Left renal pelvis (tissue), 4 donors: ENCODE measurements around the gene TMEM114. TPM values are rescaled to one million over a fixed set of nuclear protein-coding genes. Genes with fewer than 3 reads are reported as not detected.

Experiments
- DNase-seq, 4 donors: peaks; one replicate each; pipeline ENCODE4 v3.0.0-alpha.2; 2013; ENCODE audit warnings: low read depth in 4 of 4, low spot score in 3 of 4
- polyA plus RNA-seq, 4 donors: library from polyadenylated mRNA; unstranded; fragments of 120-200 nt; gene quantifications; one replicate each; pipeline ENCODE4 v1.2.1, GENCODE V29; 2013; ENCODE audit not compliant: insufficient read length in 4 of 4

The TMEM114 gene
- polyA plus RNA-seq, 4 donors: 0.29 TPM; not detected in 3

DNA sequence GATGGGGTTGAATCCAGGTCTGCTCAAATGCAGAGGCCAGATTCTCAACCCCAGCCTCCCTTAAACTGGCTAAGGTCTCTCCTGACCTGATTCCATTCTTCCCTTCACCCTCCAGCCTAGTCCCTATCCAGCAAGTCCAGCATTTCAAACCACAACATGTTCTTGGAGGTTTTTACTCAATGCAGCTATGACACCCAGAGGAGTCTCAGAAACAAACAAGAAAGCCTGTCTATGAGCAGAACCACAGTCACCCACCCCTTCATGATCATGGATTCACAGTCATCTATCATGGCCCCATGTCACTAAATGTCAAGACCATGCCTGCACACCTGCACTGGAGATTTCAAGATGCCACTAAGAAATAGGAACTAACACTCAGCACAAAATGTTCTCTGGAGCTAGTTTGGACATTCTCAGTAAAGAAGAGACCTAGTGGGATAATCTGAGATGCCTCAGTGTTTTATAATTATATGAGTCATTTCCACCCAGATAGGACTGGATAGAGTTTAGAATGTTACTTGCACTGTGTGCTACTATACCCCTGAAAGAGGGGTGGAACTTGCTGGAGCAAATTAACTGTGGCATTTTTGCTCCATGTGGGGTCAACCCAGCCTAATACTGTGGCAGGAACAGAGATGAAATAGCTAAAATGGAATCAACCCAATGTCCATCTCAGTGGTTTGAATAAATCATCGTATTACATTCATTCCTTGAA is 21.7 kb upstream of the TMEM114 start:
- no peak for DNase-seq

- no peak for DNase-seq
Measured at GRCh38 chr16:8611122-8611521, 20.8 kb upstream of the TMEM114 start.

- DNase-seq: no peak
Measured at GRCh38 chr16:8607214-8607613, 16.9 kb upstream of the TMEM114 start.

GRCh38 chr16:8605554-8605953 is 15.2 kb upstream of the TMEM114 start:
- DNase-seq: no peak

DNA sequence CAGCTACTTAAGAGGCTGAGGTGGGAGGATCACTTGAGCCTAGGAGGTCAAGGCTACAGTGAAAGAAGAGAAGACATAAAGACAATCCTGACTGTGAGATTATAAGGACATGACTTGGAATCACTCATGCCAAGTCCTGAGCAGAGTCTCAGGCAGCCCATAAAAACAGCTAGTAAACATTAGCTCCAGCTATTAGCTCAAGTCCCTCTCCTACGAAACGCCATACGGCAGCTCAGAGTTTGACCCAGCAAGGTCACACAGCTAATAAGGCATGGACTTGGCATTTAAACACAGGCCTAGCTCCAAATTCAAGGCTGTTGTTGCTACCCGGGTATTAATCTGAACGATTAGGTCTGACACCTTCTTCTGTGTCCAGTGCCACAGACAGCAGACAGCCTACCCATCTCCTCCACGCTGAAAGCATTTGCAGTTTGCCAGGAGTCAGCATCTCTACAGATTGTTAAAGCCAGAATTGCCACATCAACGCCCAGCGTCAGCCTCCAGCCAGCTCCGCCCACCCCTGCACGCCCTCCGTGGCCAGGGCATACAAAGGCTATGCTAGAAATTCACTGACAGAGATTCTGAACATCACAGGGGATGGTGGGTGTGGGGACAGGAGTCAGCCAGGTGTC is 9.9 kb upstream of the TMEM114 start:
- no peak for DNase-seq

GRCh38 chr16:8596581-8596980 is 6.3 kb upstream of the TMEM114 start:
- DNase-seq: no peak

GRCh38 chr16:8595783-8596182 is 5.5 kb upstream of the TMEM114 start:
- DNase-seq: no peak

DNA sequence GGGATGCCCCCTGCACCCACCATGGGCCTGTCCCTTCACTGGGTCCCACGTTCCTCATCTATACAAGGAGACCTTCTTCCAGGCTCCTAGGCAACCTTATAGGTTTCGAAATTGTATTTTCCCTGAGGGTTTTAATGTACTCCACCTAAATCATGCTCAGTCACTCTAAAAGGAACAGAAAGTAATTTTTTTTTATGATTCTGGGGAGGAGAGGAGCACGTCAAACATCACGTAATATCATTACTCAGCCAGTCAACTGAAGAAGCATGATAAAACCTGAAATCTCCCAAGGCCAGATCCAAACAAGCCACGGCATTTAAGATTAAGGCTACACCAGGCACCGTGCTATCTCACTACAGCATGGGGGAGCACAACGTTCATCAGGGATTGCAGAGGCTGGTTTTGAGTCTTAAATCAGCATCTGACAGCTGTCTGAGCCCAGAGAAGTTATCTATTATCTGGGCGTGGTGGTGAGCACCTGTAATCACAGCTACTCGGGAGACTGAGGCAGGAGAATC is 3.9 kb upstream of the TMEM114 start:
- DNase-seq: no peak

DNA sequence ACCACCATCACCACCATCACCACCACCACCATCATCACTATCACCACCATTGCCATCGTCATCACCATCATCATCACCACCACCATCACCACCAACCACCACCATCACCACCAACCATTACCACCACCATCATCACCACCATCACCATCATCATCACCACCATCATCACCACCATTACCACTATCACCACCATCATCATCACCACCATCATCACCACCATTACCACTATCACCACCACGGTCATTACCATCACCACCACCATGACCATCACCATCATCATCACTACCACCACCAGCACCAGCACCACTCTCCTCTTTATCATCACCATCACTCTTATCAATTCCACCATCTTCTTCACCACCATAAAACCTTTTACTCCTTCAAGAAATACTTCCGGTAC is 1.1 kb upstream of the TMEM114 start:
- DNase-seq: no peak

GRCh38 chr16:8590811-8591210 is 500 bp upstream of the TMEM114 start:
- DNase-seq: no peak

GRCh38 chr16:8589057-8589899 is 1.0 kb downstream of the TMEM114 start:
- no peak for DNase-seq

DNA sequence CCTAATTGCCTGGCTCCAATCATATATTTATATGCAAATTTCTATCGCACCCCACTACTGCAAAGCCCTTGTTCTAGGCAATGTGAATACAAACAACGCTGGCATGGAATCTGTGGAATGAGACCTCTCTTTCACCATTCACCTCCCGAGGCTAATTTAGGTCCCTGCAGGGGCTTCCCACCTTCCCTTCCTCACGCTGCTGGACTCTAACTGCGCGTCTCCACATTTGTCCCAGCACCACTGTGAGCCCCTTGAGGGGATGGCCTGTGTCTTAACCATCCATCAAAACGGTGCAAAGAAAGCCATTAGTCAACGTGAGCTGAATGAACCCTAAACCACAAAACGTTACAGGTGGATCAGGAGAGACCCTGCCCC is 1.6 kb downstream of the TMEM114 start:
- DNase-seq: no peak

GRCh38 chr16:8587065-8587464 is 3.2 kb downstream of the TMEM114 start:
- DNase-seq: no peak

DNA sequence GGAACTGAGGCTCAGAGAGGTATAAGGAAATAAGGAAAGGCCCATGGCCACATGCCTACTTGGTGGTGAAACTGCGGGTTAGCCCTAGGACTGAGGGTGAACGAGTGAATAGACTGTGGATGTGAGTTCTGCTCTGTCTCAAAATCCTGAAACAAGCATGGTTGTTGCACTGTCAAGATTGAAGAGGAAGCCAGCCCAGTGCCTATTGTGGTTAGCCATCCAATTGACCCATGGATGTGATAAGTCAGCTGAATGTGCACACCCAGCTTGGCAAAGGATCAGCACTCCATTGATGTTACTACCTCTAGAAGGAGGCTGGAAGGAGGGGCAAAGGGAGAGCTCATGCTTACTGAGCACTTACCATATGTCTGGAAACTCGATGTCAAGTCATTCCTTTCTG is 4.5 kb downstream of the TMEM114 start:
- no peak for DNase-seq

- DNase-seq: no peak
Measured at GRCh38 chr16:8585041-8585440, 5.3 kb downstream of the TMEM114 start.

DNA sequence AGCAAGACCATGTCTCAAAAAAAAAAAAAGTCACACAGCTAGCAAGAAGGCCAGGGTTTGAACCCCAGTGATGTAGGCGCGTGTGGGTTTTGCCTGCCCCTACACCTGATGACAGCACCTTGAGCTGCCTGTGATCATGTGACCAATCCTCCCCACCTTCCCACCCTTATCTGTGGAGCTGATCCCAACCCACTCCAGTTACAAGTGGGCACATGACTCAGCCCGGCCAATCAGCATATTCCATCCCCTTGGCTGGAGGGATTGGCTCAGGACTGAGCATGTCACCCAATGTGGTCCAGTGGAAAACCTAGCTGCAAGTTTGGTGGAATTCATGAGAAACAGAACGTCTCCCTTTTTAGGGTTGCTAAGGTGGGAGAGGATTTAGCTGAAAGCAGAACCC is 6.6 kb downstream of the TMEM114 start:
- DNase-seq: no peak

DNA sequence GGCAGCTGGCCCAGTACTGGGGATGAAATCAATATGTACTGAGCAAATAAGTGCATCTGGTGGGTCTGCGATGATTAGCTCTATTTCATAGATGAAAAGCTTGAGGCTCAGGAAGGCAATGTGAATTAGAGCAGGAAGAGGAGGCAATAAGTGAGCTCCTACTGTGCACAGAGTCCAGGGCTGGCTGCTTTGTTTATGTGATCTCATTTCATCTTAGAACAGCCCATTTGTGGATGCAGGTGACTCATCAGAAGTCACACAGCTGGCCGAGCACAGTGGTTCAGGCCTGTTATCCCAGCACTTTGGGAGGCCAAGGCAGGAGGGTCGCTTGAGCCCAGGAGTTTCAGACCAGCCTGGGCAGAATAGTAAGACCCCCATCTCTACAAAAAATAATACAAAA is 7.1 kb downstream of the TMEM114 start:
- DNase-seq: no peak

GRCh38 chr16:8581831-8582580 is 8.3 kb downstream of the TMEM114 start:
- peak in 1 of 4 donors; percentile 57 for DNase-seq

- no peak for DNase-seq
Measured at GRCh38 chr16:8579559-8579958, 10.8 kb downstream of the TMEM114 start.

DNA sequence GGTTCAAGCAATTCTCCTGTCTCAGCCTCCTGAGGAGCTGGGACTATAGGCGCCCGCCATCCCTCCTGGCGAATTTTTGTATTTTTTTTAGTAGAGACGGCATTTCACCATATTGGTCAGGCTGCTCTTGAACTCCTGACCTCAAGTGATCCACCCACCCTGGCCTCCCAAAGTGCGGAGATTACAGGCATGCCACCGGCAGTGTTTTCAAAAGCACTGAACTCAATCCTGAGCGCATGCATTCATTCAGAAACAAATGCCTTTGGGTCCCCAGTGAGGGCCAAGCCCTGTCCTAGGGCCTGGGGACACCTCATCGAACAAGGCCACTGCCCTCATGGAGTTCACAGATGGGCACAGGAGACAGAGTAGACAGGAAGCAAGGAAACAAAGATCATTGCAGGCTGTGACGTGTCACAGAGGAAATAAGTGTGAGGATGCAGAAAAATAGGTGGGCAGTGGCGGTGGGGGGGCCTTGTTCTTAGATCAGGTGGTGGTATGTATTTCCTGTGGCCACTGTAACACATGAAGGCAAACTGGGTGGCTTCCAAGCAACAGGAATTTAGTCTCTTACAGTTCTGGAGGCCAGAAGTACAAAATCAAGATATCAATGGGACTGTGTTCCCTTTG is 12.5 kb downstream of the TMEM114 start:
- DNase-seq: no peak
